ENCODE measurements around the gene PRIMPOL. TPM values are rescaled to one million over a fixed set of nuclear protein-coding genes. Genes with fewer than 3 reads are reported as not detected.

PRIMPOL gene
- total RNA-seq, 2 donors from 2014 or later = 10.8 to 24.9 TPM

Other genes starting within 250 kb of the PRIMPOL start
- 10 to 100 TPM; 52.7 to 56.8 TPM for gene IRF2, start 175.2 kb upstream of the PRIMPOL start, total RNA-seq
- gene CASP3, start 291 bp upstream of the PRIMPOL start, total RNA-seq = 10 to 100 TPM; 42.0 to 58.7 TPM
- 10 to 100 TPM; 73.8 to 75.1 TPM for gene CENPU, start 84.4 kb downstream of the PRIMPOL start, total RNA-seq
- gene ACSL1, start 176.2 kb downstream of the PRIMPOL start, total RNA-seq = 10 to 100 TPM; 23.4 to 27.1 TPM